CD4-positive, alpha-beta T cell treated with Interleukin-4 for 4 hours (primary cell): ENCODE data around the gene NRBF2.

Experiments
- DNase-seq: peaks from one replicate; pipeline ENCODE4 v3.0.0-alpha.2; 2020

Gene NRBF2

GRCh38 chr10:63166742-63167258, 33.7 kb downstream of the NRBF2 start:
- DNase-seq: peak; percentile 52

- no peak for DNase-seq
Observed at GRCh38 chr10:63168821-63169462, 35.8 kb downstream of the NRBF2 start.

DNA sequence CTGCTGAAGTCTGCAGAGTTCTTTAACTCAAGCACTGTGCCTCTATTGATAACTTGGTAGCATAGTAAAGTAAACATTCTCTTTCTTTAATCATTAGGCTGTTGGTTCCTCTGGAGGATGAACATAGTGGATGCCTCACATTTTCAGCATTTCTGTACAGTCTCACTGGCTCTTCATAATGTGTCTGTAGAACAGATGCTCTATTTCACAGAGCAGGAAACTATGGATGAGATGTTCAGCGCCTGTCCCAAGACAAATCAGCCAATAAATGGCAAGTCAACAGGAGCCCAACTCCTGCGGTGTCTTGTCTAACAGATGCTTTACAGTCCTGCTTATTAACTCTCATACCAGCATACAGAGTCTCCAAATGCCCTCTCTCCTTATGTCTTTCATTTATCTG, 36.5 kb downstream of the NRBF2 start:
- no peak for DNase-seq

DNA sequence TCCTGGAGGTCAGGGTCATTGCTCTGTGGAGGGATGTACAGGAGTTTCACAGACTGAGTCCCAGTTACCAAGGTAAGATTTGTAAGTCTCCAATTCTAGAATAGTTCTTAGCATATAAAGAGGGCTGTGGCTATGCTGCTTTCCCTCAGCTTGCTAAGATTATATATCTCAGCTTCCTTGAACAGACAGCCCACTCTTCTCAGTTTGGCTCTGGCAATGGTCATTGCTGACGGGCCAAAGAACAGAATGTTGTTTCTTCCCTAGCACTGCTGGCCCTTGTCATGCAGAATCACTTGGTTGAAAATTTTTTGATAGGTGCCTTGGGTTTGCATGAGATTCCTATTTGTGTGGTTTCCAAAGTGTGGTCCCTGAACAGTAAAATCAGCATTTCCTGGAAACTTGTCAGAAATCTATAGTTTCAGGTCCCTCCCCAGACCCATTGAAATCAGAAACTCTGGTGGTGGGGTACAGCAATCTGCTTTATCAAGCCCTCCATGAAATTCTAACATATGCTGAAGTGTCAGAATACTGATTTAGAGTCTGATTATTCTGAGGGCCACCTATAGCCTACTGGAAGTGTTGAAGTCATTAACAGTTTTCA, 38.2 kb downstream of the NRBF2 start:
- DNase-seq: no peak

DNA sequence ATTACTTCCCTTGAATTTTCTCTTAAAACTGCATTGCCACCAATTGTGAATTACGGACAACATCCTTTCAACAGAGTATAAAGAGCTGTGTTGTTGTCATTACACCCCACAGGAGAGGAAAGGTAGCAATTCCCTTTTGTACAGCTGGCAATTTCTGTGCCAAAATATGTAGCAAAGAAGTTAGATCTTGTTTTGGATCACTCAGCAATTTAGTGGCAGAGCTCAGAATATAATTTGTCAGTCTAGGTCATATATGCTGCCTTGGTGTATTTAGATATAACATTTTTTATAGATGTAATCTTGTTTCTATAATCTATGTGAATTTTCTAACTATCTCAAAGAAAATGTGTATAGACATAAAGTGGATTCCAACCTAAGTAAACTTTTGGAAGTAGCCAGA, 38.8 kb downstream of the NRBF2 start:
- DNase-seq: no peak

GRCh38 chr10:63173468-63174232, 40.5 kb downstream of the NRBF2 start:
- peak; percentile 23 for DNase-seq

GRCh38 chr10:63175534-63175933, 42.4 kb downstream of the NRBF2 start:
- no peak for DNase-seq

- DNase-seq: no peak
Observed at GRCh38 chr10:63192826-63193225, 59.7 kb downstream of the NRBF2 start.

DNA sequence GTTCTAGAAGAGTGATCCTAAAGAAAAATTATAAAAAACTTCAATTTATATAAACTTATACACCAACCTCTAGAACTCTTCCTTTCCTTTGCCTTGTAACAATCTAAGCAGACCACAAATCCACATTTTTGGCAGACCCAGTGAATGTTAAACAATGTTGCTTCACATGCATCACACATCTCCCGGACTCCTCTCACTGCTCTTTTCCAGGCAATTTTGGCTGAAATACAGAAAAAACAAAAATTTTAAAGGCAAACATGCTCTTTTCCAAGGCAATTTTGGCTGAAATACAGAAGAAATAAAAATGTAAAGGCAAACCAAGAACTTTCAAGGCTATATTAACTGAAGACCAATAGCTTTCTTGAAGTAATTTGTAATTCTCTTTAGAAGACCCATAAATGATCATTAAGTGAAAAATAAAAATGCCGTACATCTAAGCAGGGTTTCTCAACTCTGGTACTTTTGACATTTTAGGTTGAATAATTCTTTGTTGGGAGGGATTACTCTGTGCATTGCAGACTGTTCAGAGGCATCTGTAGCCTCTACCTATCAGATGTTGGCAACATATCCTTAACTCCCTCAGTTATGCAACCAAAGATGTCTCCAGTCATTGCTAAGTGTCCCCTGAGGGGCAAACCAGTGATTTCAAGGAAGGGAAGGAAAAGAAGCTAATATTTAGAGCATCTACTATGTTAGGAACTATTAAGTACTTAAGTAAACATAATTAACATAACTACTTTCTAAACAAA, 64.4 kb downstream of the NRBF2 start:
- DNase-seq: no peak

- DNase-seq: no peak
Observed at GRCh38 chr10:63199716-63200115, 66.6 kb downstream of the NRBF2 start.

GRCh38 chr10:63200431-63200830, 67.3 kb downstream of the NRBF2 start:
- no peak for DNase-seq

GRCh38 chr10:63201118-63201517, 68.0 kb downstream of the NRBF2 start:
- DNase-seq: no peak
